ENCODE data around the gene KRT32.
A peak's percentile ranks its signal among the peaks of the same experiment; 100 is the strongest.

KRT32 gene

GRCh38 chr17:41466988-41467387 is at the start of gene KRT32:
KRT32 (minus strand) TSS chr17:41467386; CDS start chr17:41467325, 61 bp downstream.
- DNase-seq: no peak

GRCh38 chr17:41516830-41517283 is 49.7 kb upstream of the KRT32 start:
- no peak for DNase-seq

GRCh38 chr17:41516147-41516829 is 49.1 kb upstream of the KRT32 start:
- DNase-seq: no peak

- DNase-seq: no peak
These were observed 46.0 kb upstream of the KRT32 start for GRCh38 chr17:41513168-41513547.

GRCh38 chr17:41512546-41513167 is 45.5 kb upstream of the KRT32 start:
- no peak for DNase-seq

- no peak for DNase-seq
These were observed 44.5 kb upstream of the KRT32 start for GRCh38 chr17:41511716-41512115.

- DNase-seq: no peak
These were observed 43.9 kb upstream of the KRT32 start for GRCh38 chr17:41511116-41511515.

GRCh38 chr17:41510251-41511065 is 43.3 kb upstream of the KRT32 start:
- DNase-seq: no peak

GRCh38 chr17:41507315-41507880 is 40.2 kb upstream of the KRT32 start:
- no peak for DNase-seq

GRCh38 chr17:41505809-41506767 is 38.9 kb upstream of the KRT32 start:
- no peak for DNase-seq

GRCh38 chr17:41505007-41505808 is 38.0 kb upstream of the KRT32 start, which contains the start of gene KRT13:
KRT13 (minus strand) TSS chr17:41505612; CDS start chr17:41505550, 62 bp downstream.
- no peak for DNase-seq

- no peak for DNase-seq
These were observed 37.2 kb upstream of the KRT32 start for GRCh38 chr17:41504246-41504977.

- no peak for DNase-seq
These were observed 36.0 kb upstream of the KRT32 start for GRCh38 chr17:41503202-41503601.

GRCh38 chr17:41500131-41500911 is 33.1 kb upstream of the KRT32 start:
- no peak for DNase-seq

GRCh38 chr17:41499714-41500113 is 32.5 kb upstream of the KRT32 start:
- DNase-seq: no peak

GRCh38 chr17:41498276-41498675 is 31.1 kb upstream of the KRT32 start:
- no peak for DNase-seq

GRCh38 chr17:41496803-41497484 is 29.8 kb upstream of the KRT32 start:
- DNase-seq: peak; percentile 71

- no peak for DNase-seq
These were observed 27.3 kb upstream of the KRT32 start for GRCh38 chr17:41494524-41494923.

- DNase-seq: no peak
These were observed 25.6 kb upstream of the KRT32 start for GRCh38 chr17:41492771-41493170.
